HG03025 (cell line): ENCODE data around the gene WFDC10B.
"Not testable (repeated sequence)": the region's sequence is repeated elsewhere in the genome, so short reads cannot be mapped to it uniquely, and the experiment has no call there.

ENCODE experiments used
- ATAC-seq: cut with Tn5 transposase; IDR thresholded peaks from one replicate; pipeline ENCODE4 v1.9.1; 2021; ENCODE audit warnings: mild to moderate bottlenecking, moderate library complexity; ENCODE audit not compliant: unreplicated experiment, low FRiP score

Gene WFDC10B

GRCh38 chr20:45704969-45705637 lies at the start of gene WFDC10B:
TSS of gene WFDC10B (minus strand) at chr20:45705019. CDS start at chr20:45685992, 19,027 bp downstream.
- no peak for ATAC-seq

GRCh38 chr20:45752746-45753145 lies 47.9 kb upstream of the WFDC10B start:
- ATAC-seq = no peak

- no peak for ATAC-seq
These were observed 46.9 kb upstream of the WFDC10B start for GRCh38 chr20:45751721-45752120.

- no peak for ATAC-seq
These were observed 40.2 kb upstream of the WFDC10B start for GRCh38 chr20:45745015-45745414.

GRCh38 chr20:45742596-45742995 lies 37.8 kb upstream of the WFDC10B start:
- ATAC-seq = no peak

GRCh38 chr20:45735988-45736387 lies 31.2 kb upstream of the WFDC10B start:
- no peak for ATAC-seq

GRCh38 chr20:45735552-45735951 lies 30.7 kb upstream of the WFDC10B start:
- no peak for ATAC-seq

GRCh38 chr20:45732199-45732598 lies 27.4 kb upstream of the WFDC10B start:
- no peak for ATAC-seq

GRCh38 chr20:45727044-45727443 lies 22.2 kb upstream of the WFDC10B start:
- no peak for ATAC-seq

GRCh38 chr20:45725134-45725533 lies 20.3 kb upstream of the WFDC10B start:
- ATAC-seq = no peak

GRCh38 chr20:45722047-45722446 lies 17.2 kb upstream of the WFDC10B start, which contains the start of gene SPINT4:
TSS of gene SPINT4 (plus strand) at chr20:45722347. CDS start at chr20:45722368, 21 bp downstream.
- ATAC-seq = no peak

GRCh38 chr20:45716141-45716688 lies 11.4 kb upstream of the WFDC10B start:
- ATAC-seq = not testable (repeated sequence)

- no peak for ATAC-seq
These were observed 2.9 kb downstream of the WFDC10B start, which contains the start of gene WFDC13 for GRCh38 chr20:45701873-45702272. TSS of gene WFDC13 (plus strand) at chr20:45702038. CDS start at chr20:45702124, 86 bp downstream.

GRCh38 chr20:45701104-45701503 lies 3.7 kb downstream of the WFDC10B start:
- no peak for ATAC-seq

GRCh38 chr20:45695496-45695895 lies 9.3 kb downstream of the WFDC10B start:
- ATAC-seq = no peak

- ATAC-seq = not testable (repeated sequence)
These were observed 11.5 kb downstream of the WFDC10B start for GRCh38 chr20:45693346-45693745.

GRCh38 chr20:45685896-45686295 lies 18.9 kb downstream of the WFDC10B start:
- no peak for ATAC-seq

GRCh38 chr20:45679650-45680049 lies 25.2 kb downstream of the WFDC10B start:
- no peak for ATAC-seq

GRCh38 chr20:45672765-45673164 lies 32.1 kb downstream of the WFDC10B start:
- ATAC-seq = no peak

GRCh38 chr20:45670139-45670538 lies 34.7 kb downstream of the WFDC10B start, which contains the start of gene WFDC11:
TSS of gene WFDC11 (minus strand) at chr20:45670239. CDS start at chr20:45650600, 19,639 bp downstream.
- no peak for ATAC-seq

- not testable (repeated sequence) for ATAC-seq
These were observed 47.8 kb downstream of the WFDC10B start for GRCh38 chr20:45657038-45657437.

GRCh38 chr20:45651726-45652125 lies 53.1 kb downstream of the WFDC10B start:
- ATAC-seq = not testable (repeated sequence)
